AG10803 (cell line): ENCODE measurements around the gene SREBF1.

Source experiments
- DNase-seq: peaks from one replicate; pipeline ENCODE4 v3.0.0; 2010; ENCODE audit warnings: low read depth
- H3K4me3 ChIP-seq: 2 replicates; pipeline ENCODE4 v1.5.1; 2011; ENCODE audit warnings: mild to moderate bottlenecking, low read length, control low read depth
- TF ChIP-seq, protein P1 (sequence below): conservative IDR thresholded peaks from 2 replicates; pipeline ENCODE4 v1.5.1; 2011; ENCODE audit warnings: mild to moderate bottlenecking, low read length, control low read depth, inconsistent platforms

The SREBF1 gene

DNA sequence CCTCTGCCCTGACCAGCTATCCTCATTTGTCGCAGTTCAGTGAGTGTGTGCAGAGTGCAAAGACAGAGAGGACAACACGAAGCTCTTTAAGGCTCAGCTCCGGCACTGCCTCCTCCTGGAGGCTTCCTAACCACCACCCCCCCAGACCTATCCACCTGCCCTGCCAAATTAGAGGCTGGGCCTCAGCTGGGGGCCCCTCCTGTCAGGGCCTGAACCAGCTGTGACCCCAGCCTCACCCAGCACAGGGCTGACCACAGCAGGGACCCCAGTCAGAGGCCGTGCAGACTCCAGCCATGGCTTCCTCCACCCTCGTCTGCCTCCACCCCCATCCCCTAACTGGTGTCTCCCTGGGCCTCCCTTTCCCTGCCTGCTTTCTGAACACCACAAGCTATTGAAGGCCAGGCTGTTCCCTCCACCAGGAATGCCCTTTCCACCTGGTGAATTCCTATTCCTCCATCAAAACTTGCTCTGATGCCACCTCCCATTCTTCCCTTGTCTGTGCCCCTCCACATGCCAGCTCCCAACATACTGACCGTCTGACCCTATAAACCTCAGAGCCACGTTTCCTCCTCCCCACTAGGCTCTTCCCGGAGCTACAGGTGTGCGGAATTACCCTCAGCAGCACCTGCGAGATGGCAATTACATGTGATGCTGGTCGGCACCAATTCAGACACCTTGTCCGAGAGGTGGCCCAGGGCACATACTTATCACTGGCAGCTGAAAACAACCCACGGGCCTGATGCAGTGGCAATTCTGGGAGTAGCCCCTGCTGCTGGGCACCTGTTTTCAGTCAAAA is 8.8 kb downstream of the SREBF1 start:
- H3K4me3 ChIP-seq: no peak overlapping the region
- no peak for DNase-seq
- TF ChIP-seq, protein P1, sequence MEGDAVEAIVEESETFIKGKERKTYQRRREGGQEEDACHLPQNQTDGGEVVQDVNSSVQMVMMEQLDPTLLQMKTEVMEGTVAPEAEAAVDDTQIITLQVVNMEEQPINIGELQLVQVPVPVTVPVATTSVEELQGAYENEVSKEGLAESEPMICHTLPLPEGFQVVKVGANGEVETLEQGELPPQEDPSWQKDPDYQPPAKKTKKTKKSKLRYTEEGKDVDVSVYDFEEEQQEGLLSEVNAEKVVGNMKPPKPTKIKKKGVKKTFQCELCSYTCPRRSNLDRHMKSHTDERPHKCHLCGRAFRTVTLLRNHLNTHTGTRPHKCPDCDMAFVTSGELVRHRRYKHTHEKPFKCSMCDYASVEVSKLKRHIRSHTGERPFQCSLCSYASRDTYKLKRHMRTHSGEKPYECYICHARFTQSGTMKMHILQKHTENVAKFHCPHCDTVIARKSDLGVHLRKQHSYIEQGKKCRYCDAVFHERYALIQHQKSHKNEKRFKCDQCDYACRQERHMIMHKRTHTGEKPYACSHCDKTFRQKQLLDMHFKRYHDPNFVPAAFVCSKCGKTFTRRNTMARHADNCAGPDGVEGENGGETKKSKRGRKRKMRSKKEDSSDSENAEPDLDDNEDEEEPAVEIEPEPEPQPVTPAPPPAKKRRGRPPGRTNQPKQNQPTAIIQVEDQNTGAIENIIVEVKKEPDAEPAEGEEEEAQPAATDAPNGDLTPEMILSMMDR: no peak

DNA sequence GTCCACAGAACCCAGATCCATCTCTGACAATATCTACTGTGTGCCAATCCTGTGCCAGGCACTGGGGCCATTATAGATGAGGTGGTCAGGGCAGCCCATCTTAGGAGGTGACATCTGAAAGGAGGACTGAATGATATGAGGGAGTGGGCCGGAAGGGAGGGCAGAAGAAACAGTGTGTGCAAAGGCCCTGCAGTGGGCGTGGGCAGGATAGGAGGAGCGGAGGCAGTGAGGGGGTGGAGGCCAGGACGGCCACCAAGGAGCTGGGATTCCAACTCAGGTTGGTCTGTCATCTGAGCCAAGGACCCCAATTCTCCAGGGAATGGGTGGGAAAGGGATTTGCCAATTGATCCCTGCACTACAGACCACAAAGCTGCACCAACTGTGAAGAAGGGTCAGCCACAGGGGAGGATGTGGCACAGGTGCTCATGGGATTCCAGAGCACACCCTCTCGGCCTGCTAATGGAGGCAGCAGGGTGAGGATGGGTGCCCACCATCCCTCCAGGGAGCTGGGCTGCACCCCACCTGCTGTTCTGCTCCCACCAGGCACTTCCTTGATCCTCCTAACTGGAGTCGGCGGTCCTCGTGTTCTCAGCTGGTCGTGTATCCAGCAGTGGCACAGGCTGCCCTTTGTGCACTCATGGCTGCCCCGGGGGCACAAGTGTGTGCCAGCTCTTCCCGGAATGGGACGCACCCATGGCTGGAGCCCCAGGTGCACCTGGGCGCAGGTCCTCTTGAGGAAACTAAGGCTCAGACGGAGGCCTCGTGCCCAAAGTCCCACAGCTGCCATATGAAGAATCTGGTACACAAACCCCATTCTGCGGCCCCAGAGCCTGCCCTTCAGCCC is 9.6 kb downstream of the SREBF1 start:
- TF ChIP-seq, protein P1: no peak
- H3K4me3 ChIP-seq: no peak overlapping the region
- DNase-seq: no peak

DNA sequence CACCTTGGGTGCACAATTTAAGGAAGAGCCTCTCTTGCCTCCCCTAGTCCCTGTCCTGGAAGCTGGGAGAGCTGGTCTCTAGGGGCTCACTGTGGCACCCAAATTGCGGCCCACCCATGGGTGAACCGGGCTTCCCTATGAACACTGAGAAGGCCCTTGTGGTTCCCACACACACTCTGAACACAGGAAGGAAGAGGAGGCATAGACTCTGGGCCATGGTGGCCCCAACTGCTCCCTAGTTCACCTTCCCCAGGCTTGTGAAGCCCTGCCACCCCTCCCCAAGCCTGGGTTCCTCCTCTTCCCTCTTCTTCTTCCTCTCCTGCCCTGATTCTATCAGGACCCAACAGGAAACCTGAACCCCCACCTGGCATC is 10.5 kb downstream of the SREBF1 start:
- no peak overlapping the region for H3K4me3 ChIP-seq
- TF ChIP-seq, protein P1: no peak
- DNase-seq: no peak

DNA sequence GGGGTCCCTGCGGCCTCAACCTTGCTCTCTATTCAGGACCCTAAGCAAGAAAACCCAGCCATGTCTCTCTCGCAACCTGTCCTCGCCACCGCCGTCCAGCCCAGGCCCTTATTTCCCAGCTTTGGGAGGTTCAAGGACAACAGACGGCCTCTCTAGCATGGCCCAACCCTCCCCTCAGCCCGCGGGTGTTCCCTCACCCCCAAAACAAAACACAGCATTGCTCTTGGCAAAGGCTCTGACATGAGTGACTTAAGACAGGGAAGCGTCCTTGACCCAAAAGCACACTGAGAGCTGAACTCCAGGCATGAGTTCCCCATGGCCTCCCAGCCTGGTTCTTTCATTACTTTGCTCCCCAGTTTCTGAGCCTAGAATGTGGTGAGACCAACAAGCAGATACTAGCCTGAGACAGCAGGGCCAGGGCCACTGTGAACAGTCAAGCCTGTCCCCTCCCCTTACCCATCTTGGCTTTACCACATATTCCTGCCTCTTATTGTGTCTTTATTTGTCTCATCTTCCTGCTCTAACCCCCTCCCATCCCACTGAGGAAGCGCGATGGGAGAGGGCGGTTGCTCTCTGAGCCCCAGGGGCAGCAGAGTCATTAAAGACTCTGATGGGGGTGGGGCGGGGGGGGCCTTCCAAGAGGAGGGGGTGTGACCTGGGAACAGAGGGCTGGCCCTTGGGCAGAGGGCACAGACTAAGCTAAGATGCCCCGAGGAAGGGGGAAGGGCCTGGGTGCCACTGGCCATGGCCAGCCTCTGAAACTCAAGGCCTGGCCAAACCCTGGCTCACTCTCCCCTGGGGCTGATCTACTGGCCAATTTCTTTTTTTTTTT is 11.8 kb downstream of the SREBF1 start:
- no peak for DNase-seq
- H3K4me3 ChIP-seq: no peak overlapping the region
- TF ChIP-seq, protein P1: no peak

DNA sequence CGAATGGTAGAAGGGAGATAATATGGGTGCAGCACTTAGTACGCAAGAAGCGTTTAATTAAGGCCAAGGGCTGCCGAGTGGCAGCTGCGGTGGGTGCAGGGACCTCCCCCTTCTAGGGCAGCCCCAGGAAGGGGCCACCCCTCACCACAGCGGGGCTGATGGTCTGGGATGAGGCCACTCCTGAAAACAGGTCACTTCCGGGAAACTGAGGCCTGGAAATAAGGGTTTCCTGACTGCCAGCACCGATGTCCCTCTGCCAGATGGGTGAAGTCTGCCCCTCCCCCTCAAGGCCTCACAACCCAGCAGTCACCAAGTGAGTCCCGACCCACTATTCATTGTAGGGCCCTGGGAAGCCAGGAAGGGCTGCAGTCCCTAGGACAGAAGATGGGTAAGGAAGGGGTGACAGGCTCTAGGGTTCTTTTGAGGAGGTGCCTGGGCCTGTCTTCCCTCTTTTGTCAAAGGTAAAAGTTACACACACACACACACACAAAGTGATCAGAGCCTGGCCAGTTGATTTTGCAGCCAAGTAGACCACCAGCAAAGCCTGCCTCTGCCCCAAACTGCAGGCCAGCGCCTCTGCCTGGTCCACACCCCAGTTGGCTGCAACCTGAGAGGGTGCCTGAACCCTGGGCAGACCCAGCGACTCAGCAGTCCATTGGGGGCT is 12.5 kb downstream of the SREBF1 start:
- TF ChIP-seq, protein P1: no peak
- no peak for DNase-seq

DNA sequence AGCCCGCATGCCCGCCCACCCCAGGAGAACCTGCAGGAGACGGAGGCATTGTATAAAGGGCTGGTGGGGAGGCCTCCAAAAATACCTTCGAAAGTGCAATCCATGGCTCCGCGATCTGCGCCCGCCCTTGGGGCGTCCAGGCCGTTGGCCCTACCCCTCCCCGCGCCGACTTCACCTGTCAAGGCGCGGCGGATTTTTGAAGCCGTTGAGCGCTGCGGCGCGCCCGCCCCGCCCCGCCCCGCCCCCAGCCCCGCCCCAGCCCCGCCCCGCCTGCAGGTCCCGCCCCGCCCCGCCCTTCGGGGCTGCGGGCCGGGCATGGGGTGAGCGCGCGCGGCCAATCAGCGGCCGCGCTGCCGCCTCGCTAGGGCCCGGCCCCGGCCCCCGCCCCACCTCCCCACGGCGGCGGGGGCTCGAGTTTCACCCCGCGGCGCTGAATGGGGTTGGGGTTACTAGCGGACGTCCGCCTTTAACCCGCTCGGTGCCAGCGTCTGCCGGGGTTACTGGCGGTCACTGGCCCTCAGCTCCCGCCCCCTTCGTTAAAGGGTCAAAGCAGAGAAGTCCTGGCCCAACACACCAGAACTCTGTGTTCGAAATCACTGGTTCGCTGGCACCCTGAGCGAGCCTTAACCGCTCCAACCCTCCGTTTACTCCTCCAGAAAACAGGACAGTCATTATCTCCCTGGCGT is 13.2 kb downstream of the SREBF1 start:
- TF ChIP-seq, protein P1: no peak
- peak; percentile 69 for DNase-seq
- H3K4me3 ChIP-seq: peak overlapping the region; percentile 61

More for the DNA sequence above, 12.5 kb downstream of the SREBF1 start:
- H3K4me3 ChIP-seq: peak overlapping the region; percentile 47
